Fibroblast of pulmonary artery (primary cell): ENCODE data around the gene ULK3.

Experiments used
- DNase-seq: peaks from one replicate; pipeline ENCODE4 v3.0.0-alpha.2; 2010; ENCODE audit warnings: low read depth
- H3K4me3 ChIP-seq: replicated peaks from 2 replicates; pipeline ENCODE4 v1.5.1; 2011; ENCODE audit warnings: low read depth, mild to moderate bottlenecking, control low read depth, low read length, moderate library complexity
- CTCF ChIP-seq: IDR thresholded peaks from 2 replicates; pipeline ENCODE4 v1.5.1; 2011; ENCODE audit warnings: mild to moderate bottlenecking, control low read depth, low read length, inconsistent platforms; ENCODE audit errors: missing control alignments

The ULK3 gene

GRCh38 chr15:74842581-74843444 is at the start of gene ULK3:
Gene ULK3 (minus strand): TSS chr15:74843156. CDS start chr15:74843105, 51 bp downstream.
- peak; percentile 88 for DNase-seq
- H3K4me3 ChIP-seq, result peak within 1 kb of the TSS; percentile 66

GRCh38 chr15:74892313-74892712 is 49.4 kb upstream of the ULK3 start:
- H3K4me3 ChIP-seq, result no peak overlapping the region
- no peak for DNase-seq
- TF ChIP-seq CTCF, result no peak

More at GRCh38 chr15:74842581-74843444, at the start of gene ULK3:
- no peak for TF ChIP-seq CTCF

- TF ChIP-seq CTCF, result no peak
- no peak overlapping the region for H3K4me3 ChIP-seq
- no peak for DNase-seq
Observed at GRCh38 chr15:74891469-74891868, 48.5 kb upstream of the ULK3 start.

GRCh38 chr15:74890665-74890960 is 47.7 kb upstream of the ULK3 start:
- H3K4me3 ChIP-seq, result peak overlapping the region; percentile 98
- no peak for TF ChIP-seq CTCF
- DNase-seq, result no peak

GRCh38 chr15:74889883-74890664 is 47.1 kb upstream of the ULK3 start, which contains the start of gene MPI:
Gene MPI (plus strand): TSS chr15:74890042. CDS start chr15:74890074, 32 bp downstream.
- peak; percentile 73 for DNase-seq
- no peak for TF ChIP-seq CTCF
- H3K4me3 ChIP-seq, result peak within 1 kb of the TSS; percentile 98

- H3K4me3 ChIP-seq, result peak overlapping the region; percentile 98
- TF ChIP-seq CTCF, result no peak
- peak; percentile 38 for DNase-seq
Observed at GRCh38 chr15:74889390-74889882, 46.5 kb upstream of the ULK3 start.
